ENCODE results near the gene TOE1.
"Not testable (repeated sequence)": the region's sequence is repeated elsewhere in the genome, so short reads cannot be mapped to it uniquely, and the experiment has no call there.

TOE1 gene

GRCh38 chr1:45383191-45383590 lies 43.2 kb downstream of the TOE1 start:
- DNase-seq (ENCODE audit: low spot score): no peak
- TF ChIP-seq, protein P1, sequence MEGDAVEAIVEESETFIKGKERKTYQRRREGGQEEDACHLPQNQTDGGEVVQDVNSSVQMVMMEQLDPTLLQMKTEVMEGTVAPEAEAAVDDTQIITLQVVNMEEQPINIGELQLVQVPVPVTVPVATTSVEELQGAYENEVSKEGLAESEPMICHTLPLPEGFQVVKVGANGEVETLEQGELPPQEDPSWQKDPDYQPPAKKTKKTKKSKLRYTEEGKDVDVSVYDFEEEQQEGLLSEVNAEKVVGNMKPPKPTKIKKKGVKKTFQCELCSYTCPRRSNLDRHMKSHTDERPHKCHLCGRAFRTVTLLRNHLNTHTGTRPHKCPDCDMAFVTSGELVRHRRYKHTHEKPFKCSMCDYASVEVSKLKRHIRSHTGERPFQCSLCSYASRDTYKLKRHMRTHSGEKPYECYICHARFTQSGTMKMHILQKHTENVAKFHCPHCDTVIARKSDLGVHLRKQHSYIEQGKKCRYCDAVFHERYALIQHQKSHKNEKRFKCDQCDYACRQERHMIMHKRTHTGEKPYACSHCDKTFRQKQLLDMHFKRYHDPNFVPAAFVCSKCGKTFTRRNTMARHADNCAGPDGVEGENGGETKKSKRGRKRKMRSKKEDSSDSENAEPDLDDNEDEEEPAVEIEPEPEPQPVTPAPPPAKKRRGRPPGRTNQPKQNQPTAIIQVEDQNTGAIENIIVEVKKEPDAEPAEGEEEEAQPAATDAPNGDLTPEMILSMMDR (IDR thresholded peaks at IDR 0.05; ENCODE audit: extremely low read depth, insufficient read depth, missing control alignments): no peak
- in situ Hi-C loops (cut with MboI; ENCODE audit: low pct_unique_long_range_greater_than_20kb, low sequenced_read_pairs, unreplicated experiment): no loop called here

DNA sequence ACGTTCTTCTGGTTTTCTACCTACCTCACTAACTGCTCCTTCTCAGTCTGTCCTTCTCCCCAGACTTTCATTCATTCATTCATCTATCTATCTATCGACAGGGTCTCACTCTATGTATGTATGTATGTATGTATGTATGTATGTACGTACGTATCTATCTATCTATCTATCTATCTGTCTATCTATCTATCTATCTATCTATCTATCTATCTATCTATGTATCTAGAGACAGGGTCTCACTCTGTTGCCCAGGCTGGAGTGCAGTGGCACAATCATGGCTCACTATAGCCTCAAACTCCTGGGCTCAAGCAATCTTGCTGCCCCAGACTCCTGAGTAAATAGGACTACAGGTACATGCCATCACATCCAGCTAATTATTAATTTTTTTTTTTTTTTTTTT lies 44.2 kb downstream of the TOE1 start:
- DNase-seq (ENCODE audit: low spot score); in situ Hi-C loops (cut with MboI; ENCODE audit: low pct_unique_long_range_greater_than_20kb, low sequenced_read_pairs, unreplicated experiment): not testable (repeated sequence)

DNA sequence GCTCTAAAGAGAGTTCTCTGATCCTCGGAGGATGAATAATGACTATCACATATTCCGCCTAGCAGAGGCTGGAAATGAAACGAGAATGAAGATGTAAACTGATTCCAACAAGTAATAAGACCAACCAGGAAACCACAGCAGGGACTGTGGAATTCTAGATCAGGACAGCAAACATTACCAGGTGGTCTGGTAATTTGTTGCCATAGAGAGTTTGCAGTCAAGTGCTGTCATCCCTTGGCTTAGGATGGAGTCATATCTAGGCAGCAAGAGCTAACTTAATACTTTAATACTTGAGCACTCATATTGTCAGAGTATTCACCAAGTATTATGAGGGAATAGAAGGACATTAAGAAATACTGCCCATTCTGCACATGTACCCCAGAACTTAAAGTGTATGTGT lies 45.3 kb downstream of the TOE1 start:
- in situ Hi-C loops (cut with MboI; ENCODE audit: low pct_unique_long_range_greater_than_20kb, low sequenced_read_pairs, unreplicated experiment): no loop called here
- TF ChIP-seq, protein P1 (IDR thresholded peaks at IDR 0.05; ENCODE audit: extremely low read depth, insufficient read depth, missing control alignments): no peak
- no peak for DNase-seq (ENCODE audit: low spot score)

DNA sequence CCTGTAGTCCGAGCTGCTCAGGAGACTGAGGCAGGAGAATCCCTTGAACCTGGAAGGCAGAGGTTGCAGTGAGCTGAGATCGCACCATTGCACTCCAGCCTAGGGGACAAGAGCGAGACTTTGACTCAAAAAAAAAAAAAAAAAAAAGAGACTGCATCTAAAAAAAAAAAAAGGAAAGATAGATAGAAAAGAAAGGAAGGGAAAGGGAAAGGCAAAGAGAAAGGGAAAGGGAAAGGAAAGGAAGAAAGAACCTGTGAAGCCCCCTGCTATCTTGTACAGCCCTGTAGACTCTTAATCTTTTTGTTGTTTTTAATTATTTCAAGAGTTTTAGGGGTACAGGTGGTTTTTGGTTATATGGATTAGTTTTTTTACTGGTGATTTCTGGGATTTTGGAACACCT lies 46.2 kb downstream of the TOE1 start:
- TF ChIP-seq, protein P1 (IDR thresholded peaks at IDR 0.05; ENCODE audit: extremely low read depth, insufficient read depth, missing control alignments): no peak
- in situ Hi-C loops (cut with MboI; ENCODE audit: low pct_unique_long_range_greater_than_20kb, low sequenced_read_pairs, unreplicated experiment): no loop called here
- no peak for DNase-seq (ENCODE audit: low spot score)
